Inflammatory macrophage (primary cell): ENCODE data around the gene GABRD.

ENCODE experiments used
- DNase-seq, 2 donors: peaks; one replicate each; pipeline ENCODE4 v3.0.0-alpha.2; 2020 to 2022

GABRD gene

GRCh38 chr1:2079396-2080085 lies 60.4 kb downstream of the GABRD start:
- DNase-seq: no peak

- no peak for DNase-seq
Observed at GRCh38 chr1:2080140-2080539, 61.0 kb downstream of the GABRD start.
